Measurements from ENCODE around the gene GAS7.

Gene GAS7

GRCh38 chr17:10198509-10199249 lies at the start of gene GAS7:
Gene GAS7 (minus strand): TSS chr17:10198606.
- peak; percentile 15 for DNase-seq

DNA sequence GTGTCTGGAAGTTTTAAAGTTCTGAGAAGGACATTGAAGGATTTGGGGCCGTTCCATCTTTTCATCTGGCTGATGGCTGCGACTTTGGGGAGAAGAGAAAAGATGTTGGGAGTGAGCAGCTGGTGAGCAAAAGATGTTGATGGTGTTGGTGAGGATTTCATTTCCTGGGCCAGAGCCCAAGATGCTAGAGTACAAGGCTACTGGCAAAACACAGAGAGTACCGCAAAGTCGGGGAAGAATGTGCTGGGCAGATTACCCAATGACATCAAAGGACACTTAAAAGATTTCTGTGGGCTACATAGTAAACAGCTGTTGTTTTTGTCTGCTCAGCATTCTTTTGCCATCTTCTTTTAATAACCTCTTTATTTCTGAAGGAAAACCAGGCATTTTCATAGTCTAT lies 49.4 kb upstream of the GAS7 start:
- DNase-seq: no peak

GRCh38 chr17:10243883-10244844 lies 45.8 kb upstream of the GAS7 start:
- DNase-seq: no peak

DNA sequence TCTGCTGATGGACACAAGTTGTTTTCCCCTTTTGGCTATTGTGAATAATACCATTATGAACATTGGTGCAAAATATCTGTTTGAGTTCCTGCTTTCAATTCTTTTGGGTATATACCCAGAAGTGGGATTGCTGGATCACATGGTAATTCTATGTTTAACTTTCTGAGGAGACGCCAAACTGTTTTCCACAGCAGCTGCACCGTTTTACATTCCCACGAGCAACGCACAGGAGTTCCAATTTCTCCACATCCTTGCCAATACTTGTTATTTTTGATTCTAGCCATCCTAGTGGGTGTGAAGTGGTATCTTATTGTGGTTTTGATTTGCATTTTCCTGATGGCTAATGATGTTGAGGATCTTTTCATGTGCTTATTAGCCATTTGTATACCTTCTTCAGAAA lies 43.4 kb upstream of the GAS7 start:
- DNase-seq: no peak

GRCh38 chr17:10238661-10239060 lies 40.3 kb upstream of the GAS7 start:
- no peak for DNase-seq

DNA sequence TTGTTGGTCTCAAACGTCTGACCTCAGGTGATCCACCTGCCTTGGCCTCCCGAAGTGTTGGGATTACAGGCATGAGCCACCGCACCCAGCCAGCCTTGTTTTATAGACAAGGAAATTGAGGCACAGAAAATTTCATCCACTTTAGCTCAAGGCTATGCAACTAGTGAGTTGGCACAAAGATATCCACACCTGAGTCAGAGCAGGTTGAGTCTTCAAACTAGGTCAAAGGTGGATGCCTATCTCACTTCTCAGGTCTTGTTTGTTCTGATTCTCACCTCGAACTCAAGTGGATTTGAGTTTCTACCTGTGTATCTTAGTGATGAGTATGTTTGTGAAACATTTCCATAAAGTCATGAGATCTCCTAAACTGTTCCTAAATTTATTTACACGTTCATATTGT lies 35.6 kb upstream of the GAS7 start:
- no peak for DNase-seq

DNA sequence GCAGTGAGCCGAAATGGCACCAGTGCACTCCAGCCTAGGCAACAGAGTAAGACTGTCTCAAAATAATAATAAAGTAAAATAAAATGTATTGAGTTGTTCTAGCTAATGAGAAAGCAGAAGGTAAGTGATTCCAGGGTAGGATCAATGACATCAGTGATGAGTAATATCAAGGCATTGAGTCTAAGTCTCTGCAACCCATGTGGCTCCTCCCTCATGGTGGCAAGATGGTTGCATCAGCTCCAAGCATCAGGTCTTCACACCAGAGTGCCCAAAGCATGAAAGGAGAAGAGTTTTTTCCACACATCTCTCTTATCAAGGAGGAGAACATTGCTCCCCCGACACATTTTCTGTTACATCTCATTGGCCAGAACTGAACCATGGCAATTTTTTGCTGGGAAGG lies 34.8 kb upstream of the GAS7 start:
- no peak for DNase-seq

DNA sequence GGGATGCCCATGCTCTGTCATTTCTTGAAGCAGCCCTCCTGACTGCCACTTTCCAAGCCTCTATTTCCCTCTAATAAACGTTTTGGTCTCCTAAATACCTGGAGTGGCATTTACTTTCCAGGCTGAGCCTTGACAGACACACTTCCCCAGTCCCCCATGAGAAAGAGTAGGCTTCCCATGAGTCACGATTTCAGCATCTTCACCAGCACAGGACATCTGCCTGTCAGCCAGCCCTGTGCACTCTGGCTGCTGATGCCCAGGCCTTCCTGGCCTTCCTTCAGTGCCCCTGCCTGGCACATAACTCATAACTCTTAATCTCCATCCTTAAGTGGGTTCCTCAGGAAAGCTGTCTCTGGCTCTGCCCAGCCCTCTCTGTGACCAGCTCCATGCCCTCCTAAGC lies 30.8 kb upstream of the GAS7 start:
- DNase-seq: no peak

DNA sequence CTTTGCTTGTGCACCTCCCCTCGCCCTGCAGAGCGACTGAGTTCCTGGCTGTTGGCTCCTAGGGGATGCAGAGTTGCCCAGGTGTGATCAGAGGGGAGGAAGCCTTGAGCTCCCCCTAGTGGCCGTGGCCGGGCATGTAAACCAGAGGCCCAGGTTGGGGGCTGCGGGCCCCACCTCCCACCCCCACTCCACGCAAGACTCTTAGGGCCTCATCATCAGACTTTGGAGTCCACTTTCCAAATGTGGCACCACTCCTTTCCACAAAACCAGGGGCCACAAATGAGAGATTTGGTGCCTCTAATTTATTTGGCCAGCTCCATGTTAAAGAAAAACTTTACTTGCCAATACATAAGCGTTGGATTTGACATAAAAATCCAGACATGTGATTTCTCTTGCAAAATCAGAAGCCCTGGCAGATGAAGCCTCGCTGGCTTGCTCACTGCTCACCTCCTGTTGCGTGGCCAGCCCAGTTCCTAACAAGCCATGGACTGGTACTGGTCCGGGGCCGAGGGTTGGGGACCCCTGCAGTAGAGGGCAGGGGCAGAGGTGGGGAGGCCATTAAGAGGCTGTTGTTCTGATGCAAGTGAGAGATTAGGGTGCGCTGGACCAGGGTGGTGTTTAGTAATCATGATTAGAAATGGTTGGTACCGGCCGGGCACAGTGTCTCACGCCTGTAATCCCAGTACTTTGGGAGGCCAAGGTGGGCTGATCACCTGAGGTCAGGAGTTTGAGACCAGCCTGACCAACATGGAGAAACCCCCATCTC lies 28.7 kb upstream of the GAS7 start:
- peak; percentile 61 for DNase-seq

- DNase-seq: no peak
Observed at GRCh38 chr17:10224582-10225195, 26.3 kb upstream of the GAS7 start.

DNA sequence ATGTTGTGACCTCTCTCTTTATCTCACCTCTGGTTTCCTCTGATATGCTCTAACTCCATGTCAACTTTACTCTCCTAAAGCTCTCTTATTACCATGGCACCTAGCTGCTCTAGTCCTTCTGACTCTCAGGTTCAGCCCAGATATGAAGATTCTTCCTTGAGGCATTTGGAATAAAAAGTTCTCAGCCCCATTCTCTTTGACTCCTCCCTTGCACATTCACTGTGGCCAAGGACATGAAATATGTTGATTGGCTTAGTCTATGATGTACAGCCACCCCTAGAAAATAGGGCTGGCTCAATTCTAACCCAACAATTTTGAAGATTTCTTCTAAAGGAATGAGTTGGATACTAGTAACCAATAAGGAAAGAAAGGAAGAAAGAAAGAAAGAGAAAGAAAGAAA lies 20.8 kb upstream of the GAS7 start:
- no peak for DNase-seq

- DNase-seq: no peak
Observed at GRCh38 chr17:10217916-10218315, 19.5 kb upstream of the GAS7 start.

- DNase-seq: no peak
Observed at GRCh38 chr17:10216213-10216938, 18.0 kb upstream of the GAS7 start.

DNA sequence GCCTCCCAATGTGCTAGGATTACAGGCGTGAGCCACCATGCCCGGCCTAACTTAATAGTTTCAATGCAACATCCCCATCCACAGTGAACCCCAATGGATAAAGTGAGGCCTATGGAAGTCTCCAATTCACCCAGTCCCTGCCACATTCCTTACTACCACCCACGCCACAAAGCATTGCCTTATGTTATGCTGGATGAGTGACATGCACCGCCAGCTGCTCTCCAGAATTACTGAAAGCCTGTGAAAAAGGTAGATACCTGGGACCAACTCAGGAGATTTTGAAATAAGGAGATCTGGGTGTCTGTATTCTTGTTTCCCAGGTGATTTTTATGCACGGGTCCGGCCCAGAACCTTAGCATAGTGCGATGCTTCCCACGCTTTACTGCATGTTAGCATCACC lies 16.9 kb upstream of the GAS7 start:
- DNase-seq: no peak

DNA sequence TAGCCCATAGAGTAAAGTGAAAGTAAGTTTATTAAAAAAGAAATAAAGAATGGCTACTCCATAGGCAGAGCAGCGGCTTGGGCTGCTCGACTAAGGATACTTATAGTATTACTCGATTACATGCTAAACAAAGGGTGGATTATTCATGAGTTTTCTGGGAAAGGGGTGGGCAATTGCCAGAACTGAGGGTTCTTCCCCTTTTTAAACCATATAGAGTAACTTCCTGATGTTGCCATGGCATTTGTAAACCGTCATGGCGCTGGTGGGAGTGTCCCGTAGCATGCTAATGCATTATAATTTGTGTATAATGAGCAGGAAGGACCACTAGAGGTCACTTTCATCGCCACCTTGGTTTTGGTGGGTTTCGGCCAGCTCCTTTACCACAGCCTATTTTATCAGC lies 13.3 kb upstream of the GAS7 start:
- no peak for DNase-seq

- DNase-seq: no peak
Observed at GRCh38 chr17:10210151-10210574, 11.8 kb upstream of the GAS7 start.

DNA sequence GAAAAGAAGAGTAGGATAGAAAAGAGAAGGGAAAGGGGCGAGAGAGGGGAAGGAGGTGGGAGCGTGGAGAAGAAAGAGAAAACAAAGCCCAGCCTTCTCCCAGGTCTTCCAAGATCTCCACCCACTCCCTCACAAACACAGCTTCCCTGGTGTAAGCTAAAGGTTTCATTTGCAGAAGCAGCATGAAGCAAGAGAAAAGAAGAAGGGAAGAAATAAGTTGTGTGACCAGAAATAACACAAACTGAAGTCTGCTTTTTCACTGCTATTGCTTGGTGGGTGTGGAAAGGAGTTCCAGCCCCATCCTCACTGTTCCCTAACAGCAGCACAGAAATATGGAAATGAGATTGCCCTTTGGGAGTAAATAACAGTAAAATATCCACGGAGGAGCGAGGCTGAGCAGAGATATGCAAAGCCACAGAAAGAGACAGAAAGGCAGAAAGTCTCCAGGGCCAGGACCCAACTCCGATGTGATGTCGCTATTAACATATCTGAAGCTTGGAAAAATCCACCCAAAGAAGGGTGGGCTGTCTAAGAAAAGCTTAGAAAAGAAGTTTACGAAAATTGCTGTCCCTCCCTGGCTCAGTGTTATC lies 10.3 kb upstream of the GAS7 start:
- DNase-seq: no peak

- DNase-seq: no peak
Observed at GRCh38 chr17:10207153-10207552, 8.7 kb upstream of the GAS7 start.

DNA sequence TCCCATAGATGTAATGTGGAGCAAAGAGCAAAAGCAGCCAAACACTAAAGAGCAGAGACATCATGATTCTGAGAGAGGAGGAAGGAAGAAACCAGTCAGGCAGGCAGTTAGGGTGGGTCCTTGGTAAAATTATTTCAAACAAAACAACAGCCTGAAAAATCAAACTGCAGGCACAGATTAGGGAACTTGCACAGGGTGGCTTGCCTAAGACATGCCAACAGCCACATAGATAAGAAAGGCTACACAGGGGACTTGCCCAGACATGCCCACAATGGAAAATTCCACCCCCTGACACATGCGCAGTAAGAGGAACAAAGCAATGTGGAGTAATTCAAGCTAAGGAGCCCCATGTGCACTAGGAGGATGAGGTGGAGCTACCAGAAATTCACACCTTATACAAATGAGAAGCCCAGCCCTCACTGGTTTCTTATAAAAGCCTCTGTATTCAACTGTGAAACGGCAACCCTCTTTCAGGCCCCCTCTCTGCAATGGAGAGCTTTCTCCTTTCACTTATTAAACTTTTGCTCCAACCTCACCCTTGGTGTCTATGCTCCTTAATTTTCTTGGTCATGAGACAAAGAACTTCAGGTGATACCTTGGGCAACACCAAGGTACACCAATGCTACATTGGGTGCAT lies 7.3 kb upstream of the GAS7 start:
- no peak for DNase-seq

DNA sequence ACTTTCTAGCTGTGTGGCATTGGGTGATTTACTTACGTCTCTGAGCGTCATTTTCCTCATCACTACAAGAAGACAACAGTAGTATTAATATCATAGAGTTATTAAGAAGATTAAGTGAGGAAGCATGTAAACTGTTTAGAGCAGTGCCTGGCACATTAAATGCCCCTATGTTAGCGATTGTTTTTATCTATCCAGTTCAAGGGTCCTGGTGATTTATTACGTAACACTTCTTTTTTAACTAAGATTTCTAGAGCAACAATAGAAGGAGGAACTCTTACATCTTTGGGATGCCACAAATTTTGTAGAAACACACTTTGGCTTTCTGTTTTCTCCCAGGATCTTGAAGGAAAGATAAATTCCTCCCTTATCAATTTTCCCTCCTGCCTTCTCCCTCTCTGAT lies 3.3 kb upstream of the GAS7 start:
- no peak for DNase-seq

- no peak for DNase-seq
Observed at GRCh38 chr17:10200645-10201044, 2.2 kb upstream of the GAS7 start.

All from activated CD4-positive, alpha-beta T cell treated with anti-CD3 and anti-CD28 coated beads for 48 hours (primary cell).